HepG2 (cell line): ENCODE results near the gene ZNF587B.

Experiments used
- AFF4 ChIP-seq: sonication (generic); formaldehyde crosslinking; IDR thresholded peaks from 2 replicates; pipeline ENCODE4 v1.4.0; 2020; ENCODE audit warnings: missing genetic modification reagents
- CTCF ChIP-seq: sonication (generic); formaldehyde crosslinking; IDR thresholded peaks from 2 replicates; pipeline ENCODE4 v1.5.0; 2020; ENCODE audit warnings: mild to moderate bottlenecking, missing genetic modification reagents, moderate library complexity
- ERF ChIP-seq: IDR thresholded peaks from 2 replicates; pipeline ENCODE4 v1.6.1; 2018; ENCODE audit warnings: missing biosample characterization, missing genetic modification reagents
- EZH2 ChIP-seq: conservative IDR thresholded peaks from 2 replicates; pipeline ENCODE4 v1.6.1; 2012; ENCODE audit warnings: mild to moderate bottlenecking, low read depth, low read length, moderate library complexity
- HNRNPL ChIP-seq: fragments of 200-400 bp; formaldehyde crosslinking; IDR thresholded peaks from 2 replicates; pipeline ENCODE4 v1.6.1; 2017; ENCODE audit warnings: mild to moderate bottlenecking, low read depth, low read length
- JUN ChIP-seq: sonication (generic); formaldehyde crosslinking; IDR thresholded peaks from 2 replicates; pipeline ENCODE4 v1.4.0; 2020; ENCODE audit warnings: mild to moderate bottlenecking, missing genetic modification reagents
- KLF16 ChIP-seq, 2 experiments: sonication (generic) in 1 of 2; formaldehyde crosslinking in 1 of 2; IDR thresholded peaks; 2 replicates each; pipeline versions ENCODE4 v1.6.1 to v1.8.0; 2016 to 2023; ENCODE audit warnings: missing genetic modification reagents in 2 of 2, missing compliant biosample characterization in 1 of 2
- MED8 ChIP-seq: sonication (generic); formaldehyde crosslinking; IDR thresholded peaks from 2 replicates; pipeline ENCODE4 v1.8.1; 2023; ENCODE audit warnings: mild to moderate bottlenecking, missing genetic modification reagents; ENCODE audit not compliant: insufficient replicate concordance
- PLRG1 ChIP-seq: fragments of 450-650 bp; conservative IDR thresholded peaks from 2 replicates; pipeline ENCODE4 v1.6.1; 2016
- ZNF546 ChIP-seq: sonication (generic); formaldehyde crosslinking; conservative IDR thresholded peaks from 2 replicates; pipeline ENCODE4 v1.8.1; 2023; ENCODE audit warnings: mild to moderate bottlenecking, missing genetic modification reagents
- ZNF589 ChIP-seq: sonication (generic); formaldehyde crosslinking; conservative IDR thresholded peaks from 2 replicates; pipeline ENCODE4 v1.8.0; 2022; ENCODE audit warnings: mild to moderate bottlenecking, moderate library complexity, missing genetic modification reagents
- ZNF773 ChIP-seq: sonication (generic); formaldehyde crosslinking; IDR thresholded peaks from 2 replicates; pipeline ENCODE4 v1.4.0; 2020; ENCODE audit warnings: missing genetic modification reagents, borderline replicate concordance
- ZNF781 ChIP-seq: sonication (generic); formaldehyde crosslinking; IDR thresholded peaks from 2 replicates; pipeline ENCODE4 v1.5.1; 2020; ENCODE audit warnings: borderline replicate concordance, mild to moderate bottlenecking, missing genetic modification reagents; ENCODE audit errors: not compliant biosample characterization

GRCh38 chr19:57786286-57786685 is 43.8 kb upstream of the ZNF587B start:
- TF ChIP-seq ZNF781 (CRISPR knock-in tag): no peak
- no peak for TF ChIP-seq ERF
- no peak for TF ChIP-seq ZNF773
- no peak for TF ChIP-seq MED8 (CRISPR knock-in tag)
- TF ChIP-seq ZNF546: no peak
- no peak for TF ChIP-seq HNRNPL
- TF ChIP-seq PLRG1: no peak
- TF ChIP-seq ZNF589 (CRISPR knock-in tag): no peak
- TF ChIP-seq AFF4 (CRISPR knock-in tag): no peak
- TF ChIP-seq JUN (CRISPR knock-in tag): no peak
- no peak for TF ChIP-seq KLF16 (CRISPR knock-in tag; IDR thresholded peaks at IDR 0.05)
- no peak for TF ChIP-seq CTCF (CRISPR knock-in tag)
- TF ChIP-seq EZH2: no peak
